GM06990 (cell line): Measurements from ENCODE around the gene ABCA9.
"Not testable (repeated sequence)": the region's sequence is repeated elsewhere in the genome, so short reads cannot be mapped to it uniquely, and the experiment has no call there.

ENCODE experiments used
- DNase-seq: peaks from one replicate; pipeline ENCODE4 v3.0.0-alpha.2; 2011; ENCODE audit not compliant: insufficient read length; ENCODE audit errors: extremely low read depth
- H3K27me3 ChIP-seq: replicated peaks from 2 replicates; pipeline ENCODE4 v1.6.0; 2011; ENCODE audit warnings: low read length; ENCODE audit not compliant: control insufficient read depth, insufficient read depth
- H3K36me3 ChIP-seq: 2 replicates; pipeline ENCODE4 v1.5.1; 2011; ENCODE audit warnings: low read length; ENCODE audit not compliant: control insufficient read depth, insufficient read depth
- H3K4me3 ChIP-seq: replicated peaks from 2 replicates; pipeline ENCODE4 v1.5.1; 2011; ENCODE audit warnings: low read depth, mild to moderate bottlenecking, control low read depth, low read length
- TF ChIP-seq, protein P1 (sequence below): IDR thresholded peaks from 2 replicates; pipeline ENCODE4 v1.5.1; 2011; ENCODE audit warnings: low read length, control low read depth, mild to moderate bottlenecking, inconsistent platforms; ENCODE audit not compliant: insufficient read depth, poor library complexity, severe bottlenecking

The ABCA9 gene

GRCh38 chr17:69082696-69083095, 22.0 kb upstream of the ABCA9 start:
- DNase-seq = no peak
- TF ChIP-seq, protein P1, sequence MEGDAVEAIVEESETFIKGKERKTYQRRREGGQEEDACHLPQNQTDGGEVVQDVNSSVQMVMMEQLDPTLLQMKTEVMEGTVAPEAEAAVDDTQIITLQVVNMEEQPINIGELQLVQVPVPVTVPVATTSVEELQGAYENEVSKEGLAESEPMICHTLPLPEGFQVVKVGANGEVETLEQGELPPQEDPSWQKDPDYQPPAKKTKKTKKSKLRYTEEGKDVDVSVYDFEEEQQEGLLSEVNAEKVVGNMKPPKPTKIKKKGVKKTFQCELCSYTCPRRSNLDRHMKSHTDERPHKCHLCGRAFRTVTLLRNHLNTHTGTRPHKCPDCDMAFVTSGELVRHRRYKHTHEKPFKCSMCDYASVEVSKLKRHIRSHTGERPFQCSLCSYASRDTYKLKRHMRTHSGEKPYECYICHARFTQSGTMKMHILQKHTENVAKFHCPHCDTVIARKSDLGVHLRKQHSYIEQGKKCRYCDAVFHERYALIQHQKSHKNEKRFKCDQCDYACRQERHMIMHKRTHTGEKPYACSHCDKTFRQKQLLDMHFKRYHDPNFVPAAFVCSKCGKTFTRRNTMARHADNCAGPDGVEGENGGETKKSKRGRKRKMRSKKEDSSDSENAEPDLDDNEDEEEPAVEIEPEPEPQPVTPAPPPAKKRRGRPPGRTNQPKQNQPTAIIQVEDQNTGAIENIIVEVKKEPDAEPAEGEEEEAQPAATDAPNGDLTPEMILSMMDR = no peak
- Histone ChIP-seq H3K27me3 (no peaks in the 10 kb centered on the region), H3K36me3 (peaks cover 8% of the 10 kb centered on the region), H3K4me3 (no peak overlapping the region)

GRCh38 chr17:69078864-69079263, 18.1 kb upstream of the ABCA9 start:
- H3K27me3 ChIP-seq = no peaks in the 10 kb centered on the region
- TF ChIP-seq, protein P1 = no peak
- H3K4me3 ChIP-seq = no peak overlapping the region
- peaks cover 3% of the 10 kb centered on the region for H3K36me3 ChIP-seq
- DNase-seq = no peak

GRCh38 chr17:69075823-69076222, 15.1 kb upstream of the ABCA9 start:
- TF ChIP-seq, protein P1 = no peak
- H3K27me3 ChIP-seq = no peaks in the 10 kb centered on the region
- H3K4me3 ChIP-seq = no peak overlapping the region
- H3K36me3 ChIP-seq = peaks cover 1% of the 10 kb centered on the region
- no peak for DNase-seq

DNA sequence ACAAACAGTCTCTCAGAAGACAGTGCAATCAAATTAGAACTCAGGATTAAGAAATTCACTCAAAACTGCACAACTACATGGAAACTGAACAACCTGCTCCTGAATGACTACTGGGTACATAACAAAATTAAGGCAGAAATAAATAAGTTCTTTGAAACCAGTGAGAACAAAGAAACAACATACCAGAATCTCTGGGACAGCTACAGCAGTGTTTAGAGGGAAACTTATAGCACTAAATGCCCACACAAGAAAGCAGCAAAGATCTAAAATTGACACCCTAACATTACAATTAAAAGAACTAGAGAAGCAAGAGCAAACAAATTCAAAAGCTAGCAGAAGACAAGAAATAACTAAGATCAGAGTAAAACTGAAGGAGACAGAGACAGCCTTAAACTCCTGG, 12.7 kb upstream of the ABCA9 start:
- DNase-seq, H3K4me3 ChIP-seq, H3K36me3 ChIP-seq, H3K27me3 ChIP-seq: not testable (repeated sequence)

DNA sequence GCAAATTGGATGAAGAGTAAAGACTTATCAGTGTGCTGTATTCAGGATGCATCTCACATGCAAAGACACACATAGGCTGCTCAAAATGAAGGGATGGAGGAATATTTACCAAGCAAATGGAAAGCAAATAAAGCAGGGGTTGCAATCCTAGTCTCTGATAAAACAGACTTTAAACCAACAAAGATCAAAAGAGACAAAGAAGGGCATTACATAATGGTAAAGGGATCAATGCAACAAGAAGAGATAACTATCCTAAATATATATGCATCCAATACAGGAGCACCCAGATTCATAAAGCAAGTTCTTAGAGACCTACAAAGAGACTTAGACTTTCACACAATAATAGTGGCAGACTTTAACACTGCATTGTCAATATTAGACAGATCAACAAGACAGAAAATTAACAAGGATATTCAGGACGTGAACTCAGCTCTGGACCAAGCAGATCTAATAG, 12.1 kb upstream of the ABCA9 start:
- not testable (repeated sequence) for DNase-seq

DNA sequence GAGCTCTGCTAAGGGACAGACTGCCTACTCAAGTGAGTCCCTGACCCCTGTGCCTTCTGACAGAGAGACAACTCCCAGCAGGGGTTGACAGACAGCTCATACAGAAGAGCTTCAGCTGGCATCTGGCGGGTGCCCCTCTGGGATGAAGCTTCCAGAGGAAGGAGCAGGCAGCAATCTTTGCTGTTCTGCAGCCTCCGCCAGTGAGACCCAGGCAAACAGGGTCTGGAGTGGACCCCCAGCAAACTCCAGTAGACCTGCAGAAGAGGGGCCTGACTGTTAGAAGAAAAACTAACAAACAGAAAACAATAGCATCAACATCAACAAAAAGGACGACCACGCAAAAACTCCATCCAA, 10.5 kb upstream of the ABCA9 start:
- not testable (repeated sequence) for H3K4me3 ChIP-seq, H3K36me3 ChIP-seq, H3K27me3 ChIP-seq, DNase-seq

More for the DNA sequence above, 12.1 kb upstream of the ABCA9 start:
- not testable (repeated sequence) for H3K27me3 ChIP-seq, H3K4me3 ChIP-seq, H3K36me3 ChIP-seq

GRCh38 chr17:69070378-69071232, 9.9 kb upstream of the ABCA9 start:
- not testable (repeated sequence) for H3K36me3 ChIP-seq, H3K27me3 ChIP-seq, H3K4me3 ChIP-seq, DNase-seq
